ENCODE data around the gene PCDHGC4. TPM values are rescaled to one million over a fixed set of nuclear protein-coding genes. Genes with fewer than 3 reads are reported as not detected.

The PCDHGC4 gene
- total and polyA plus RNA-seq, 2 of the 8 experiments (the other 6 are each of a cell fraction or from before 2014, with no cell fraction given), result 2.1 to 2.4 TPM

DNA sequence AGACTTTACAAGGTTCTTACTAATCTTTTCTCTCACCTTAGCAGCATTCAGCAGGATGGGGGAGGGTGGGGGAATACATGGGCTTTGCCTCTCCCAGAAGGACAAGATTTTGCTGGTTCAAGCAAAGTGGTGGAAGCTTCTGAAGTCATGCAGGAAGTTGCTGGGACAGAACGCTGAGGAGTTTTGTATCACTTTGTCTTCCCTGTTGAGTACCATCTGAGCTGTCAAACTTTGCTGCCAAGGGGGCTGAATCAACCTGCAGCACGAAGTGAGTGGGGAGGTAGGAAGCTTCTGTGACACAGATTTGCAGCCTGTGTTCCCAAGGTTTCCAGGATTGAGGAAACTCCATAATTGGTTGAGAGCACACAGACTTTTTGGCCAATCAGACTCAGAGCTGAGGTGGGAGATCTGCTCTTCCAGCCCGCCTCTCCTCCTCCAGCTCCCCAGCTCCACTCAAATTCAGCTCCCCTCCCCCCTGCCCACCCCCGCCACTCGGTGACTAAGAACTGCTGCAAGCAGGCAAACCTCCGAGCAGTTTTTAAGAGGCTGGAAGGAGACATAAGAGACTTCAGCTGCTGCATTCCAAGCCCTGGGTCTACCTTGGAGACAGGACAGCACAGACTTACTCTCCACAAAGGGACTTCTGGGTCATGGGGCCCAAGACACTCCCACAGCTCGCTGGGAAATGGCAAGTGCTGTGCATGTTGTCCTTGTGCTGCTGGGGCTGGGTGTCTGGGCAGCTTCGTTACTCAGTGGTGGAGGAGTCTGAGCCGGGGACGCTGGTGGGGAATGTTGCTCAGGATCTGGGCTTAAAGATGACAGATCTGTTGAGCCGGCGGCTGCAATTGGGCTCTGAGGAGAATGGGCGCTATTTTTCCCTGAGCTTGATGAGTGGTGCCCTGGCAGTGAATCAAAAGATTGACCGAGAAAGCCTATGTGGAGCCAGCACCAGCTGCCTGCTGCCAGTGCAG lies 4.0 kb downstream of the PCDHGC4 start, which contains the start of gene PCDHGC5 (continued):
- TF ChIP-seq POU5F1 (IDR thresholded peaks at IDR 0.05; ENCODE audit: low read depth, low read length) (no peak), SIN3A (conservative IDR thresholded peaks at IDR 0.05 in 1 of 2, IDR thresholded peaks at IDR 0.05 in 1 of 2; ENCODE audit: low read depth in 1 of 2, low read length in 2 of 2) (no peak), RBBP5 (IDR thresholded peaks at IDR 0.05; ENCODE audit: borderline replicate concordance, low read depth, low read length) (no peak), CHD1 (IDR thresholded peaks at IDR 0.05; ENCODE audit: low read depth, low read length) (no peak)
- TF ChIP-seq, protein P1, sequence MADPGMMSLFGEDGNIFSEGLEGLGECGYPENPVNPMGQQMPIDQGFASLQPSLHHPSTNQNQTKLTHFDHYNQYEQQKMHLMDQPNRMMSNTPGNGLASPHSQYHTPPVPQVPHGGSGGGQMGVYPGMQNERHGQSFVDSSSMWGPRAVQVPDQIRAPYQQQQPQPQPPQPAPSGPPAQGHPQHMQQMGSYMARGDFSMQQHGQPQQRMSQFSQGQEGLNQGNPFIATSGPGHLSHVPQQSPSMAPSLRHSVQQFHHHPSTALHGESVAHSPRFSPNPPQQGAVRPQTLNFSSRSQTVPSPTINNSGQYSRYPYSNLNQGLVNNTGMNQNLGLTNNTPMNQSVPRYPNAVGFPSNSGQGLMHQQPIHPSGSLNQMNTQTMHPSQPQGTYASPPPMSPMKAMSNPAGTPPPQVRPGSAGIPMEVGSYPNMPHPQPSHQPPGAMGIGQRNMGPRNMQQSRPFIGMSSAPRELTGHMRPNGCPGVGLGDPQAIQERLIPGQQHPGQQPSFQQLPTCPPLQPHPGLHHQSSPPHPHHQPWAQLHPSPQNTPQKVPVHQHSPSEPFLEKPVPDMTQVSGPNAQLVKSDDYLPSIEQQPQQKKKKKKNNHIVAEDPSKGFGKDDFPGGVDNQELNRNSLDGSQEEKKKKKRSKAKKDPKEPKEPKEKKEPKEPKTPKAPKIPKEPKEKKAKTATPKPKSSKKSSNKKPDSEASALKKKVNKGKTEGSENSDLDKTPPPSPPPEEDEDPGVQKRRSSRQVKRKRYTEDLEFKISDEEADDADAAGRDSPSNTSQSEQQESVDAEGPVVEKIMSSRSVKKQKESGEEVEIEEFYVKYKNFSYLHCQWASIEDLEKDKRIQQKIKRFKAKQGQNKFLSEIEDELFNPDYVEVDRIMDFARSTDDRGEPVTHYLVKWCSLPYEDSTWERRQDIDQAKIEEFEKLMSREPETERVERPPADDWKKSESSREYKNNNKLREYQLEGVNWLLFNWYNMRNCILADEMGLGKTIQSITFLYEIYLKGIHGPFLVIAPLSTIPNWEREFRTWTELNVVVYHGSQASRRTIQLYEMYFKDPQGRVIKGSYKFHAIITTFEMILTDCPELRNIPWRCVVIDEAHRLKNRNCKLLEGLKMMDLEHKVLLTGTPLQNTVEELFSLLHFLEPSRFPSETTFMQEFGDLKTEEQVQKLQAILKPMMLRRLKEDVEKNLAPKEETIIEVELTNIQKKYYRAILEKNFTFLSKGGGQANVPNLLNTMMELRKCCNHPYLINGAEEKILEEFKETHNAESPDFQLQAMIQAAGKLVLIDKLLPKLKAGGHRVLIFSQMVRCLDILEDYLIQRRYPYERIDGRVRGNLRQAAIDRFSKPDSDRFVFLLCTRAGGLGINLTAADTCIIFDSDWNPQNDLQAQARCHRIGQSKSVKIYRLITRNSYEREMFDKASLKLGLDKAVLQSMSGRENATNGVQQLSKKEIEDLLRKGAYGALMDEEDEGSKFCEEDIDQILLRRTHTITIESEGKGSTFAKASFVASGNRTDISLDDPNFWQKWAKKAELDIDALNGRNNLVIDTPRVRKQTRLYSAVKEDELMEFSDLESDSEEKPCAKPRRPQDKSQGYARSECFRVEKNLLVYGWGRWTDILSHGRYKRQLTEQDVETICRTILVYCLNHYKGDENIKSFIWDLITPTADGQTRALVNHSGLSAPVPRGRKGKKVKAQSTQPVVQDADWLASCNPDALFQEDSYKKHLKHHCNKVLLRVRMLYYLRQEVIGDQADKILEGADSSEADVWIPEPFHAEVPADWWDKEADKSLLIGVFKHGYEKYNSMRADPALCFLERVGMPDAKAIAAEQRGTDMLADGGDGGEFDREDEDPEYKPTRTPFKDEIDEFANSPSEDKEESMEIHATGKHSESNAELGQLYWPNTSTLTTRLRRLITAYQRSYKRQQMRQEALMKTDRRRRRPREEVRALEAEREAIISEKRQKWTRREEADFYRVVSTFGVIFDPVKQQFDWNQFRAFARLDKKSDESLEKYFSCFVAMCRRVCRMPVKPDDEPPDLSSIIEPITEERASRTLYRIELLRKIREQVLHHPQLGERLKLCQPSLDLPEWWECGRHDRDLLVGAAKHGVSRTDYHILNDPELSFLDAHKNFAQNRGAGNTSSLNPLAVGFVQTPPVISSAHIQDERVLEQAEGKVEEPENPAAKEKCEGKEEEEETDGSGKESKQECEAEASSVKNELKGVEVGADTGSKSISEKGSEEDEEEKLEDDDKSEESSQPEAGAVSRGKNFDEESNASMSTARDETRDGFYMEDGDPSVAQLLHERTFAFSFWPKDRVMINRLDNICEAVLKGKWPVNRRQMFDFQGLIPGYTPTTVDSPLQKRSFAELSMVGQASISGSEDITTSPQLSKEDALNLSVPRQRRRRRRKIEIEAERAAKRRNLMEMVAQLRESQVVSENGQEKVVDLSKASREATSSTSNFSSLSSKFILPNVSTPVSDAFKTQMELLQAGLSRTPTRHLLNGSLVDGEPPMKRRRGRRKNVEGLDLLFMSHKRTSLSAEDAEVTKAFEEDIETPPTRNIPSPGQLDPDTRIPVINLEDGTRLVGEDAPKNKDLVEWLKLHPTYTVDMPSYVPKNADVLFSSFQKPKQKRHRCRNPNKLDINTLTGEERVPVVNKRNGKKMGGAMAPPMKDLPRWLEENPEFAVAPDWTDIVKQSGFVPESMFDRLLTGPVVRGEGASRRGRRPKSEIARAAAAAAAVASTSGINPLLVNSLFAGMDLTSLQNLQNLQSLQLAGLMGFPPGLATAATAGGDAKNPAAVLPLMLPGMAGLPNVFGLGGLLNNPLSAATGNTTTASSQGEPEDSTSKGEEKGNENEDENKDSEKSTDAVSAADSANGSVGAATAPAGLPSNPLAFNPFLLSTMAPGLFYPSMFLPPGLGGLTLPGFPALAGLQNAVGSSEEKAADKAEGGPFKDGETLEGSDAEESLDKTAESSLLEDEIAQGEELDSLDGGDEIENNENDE (IDR thresholded peaks at IDR 0.05; ENCODE audit: insufficient replicate concordance, low read length), result no peak
